NCI-H2227 (cell line): ENCODE measurements around the gene DNAJC25.
"Not testable (repeated sequence)": the region's sequence is repeated elsewhere in the genome, so short reads cannot be mapped to it uniquely, and the experiment has no call there.

Experiments
- DNase-seq: peaks from one replicate; lab custom pipeline; 2025; ENCODE audit not compliant: unreplicated experiment; lab: John Stamatoyannopoulos, UW

Gene DNAJC25

GRCh38 chr9:111631214-111631971 lies at the start of gene DNAJC25:
Gene DNAJC25 (plus strand): TSS chr9:111631334. CDS start chr9:111631408, 74 bp downstream.
- peak; percentile 96 for DNase-seq

GRCh38 chr9:111582888-111583287 lies 48.2 kb upstream of the DNAJC25 start:
- no peak for DNase-seq

- DNase-seq, result no peak
These were observed 44.8 kb upstream of the DNAJC25 start for GRCh38 chr9:111586378-111586777.

- DNase-seq, result no peak
These were observed 42.3 kb upstream of the DNAJC25 start for GRCh38 chr9:111588846-111589245.

- peak; percentile 62 for DNase-seq
These were observed 33.0 kb upstream of the DNAJC25 start for GRCh38 chr9:111597852-111598732.

GRCh38 chr9:111598733-111599091 lies 32.4 kb upstream of the DNAJC25 start:
- DNase-seq, result no peak

- peak; percentile 77 for DNase-seq
These were observed 31.8 kb upstream of the DNAJC25 start, which contains the start of gene PTGR1 for GRCh38 chr9:111599092-111599954. Gene PTGR1 (minus strand): TSS chr9:111599647. CDS start chr9:111597422, 2,225 bp downstream.

GRCh38 chr9:111599955-111600343 lies 31.2 kb upstream of the DNAJC25 start:
- no peak for DNase-seq

- DNase-seq, result no peak
These were observed 29.7 kb upstream of the DNAJC25 start for GRCh38 chr9:111601237-111602018.

GRCh38 chr9:111603041-111603440 lies 28.1 kb upstream of the DNAJC25 start:
- no peak for DNase-seq

GRCh38 chr9:111604054-111604615 lies 27.0 kb upstream of the DNAJC25 start:
- no peak for DNase-seq

GRCh38 chr9:111605041-111605559 lies 26.0 kb upstream of the DNAJC25 start:
- DNase-seq, result no peak

GRCh38 chr9:111610149-111610548 lies 21.0 kb upstream of the DNAJC25 start:
- DNase-seq, result no peak

- no peak for DNase-seq
These were observed 20.3 kb upstream of the DNAJC25 start for GRCh38 chr9:111610845-111611244.

GRCh38 chr9:111613436-111614040 lies 17.6 kb upstream of the DNAJC25 start:
- peak; percentile 11 for DNase-seq

GRCh38 chr9:111615928-111616327 lies 15.2 kb upstream of the DNAJC25 start:
- no peak for DNase-seq

- DNase-seq, result not testable (repeated sequence)
These were observed 13.8 kb upstream of the DNAJC25 start for GRCh38 chr9:111617349-111617748.

- DNase-seq, result peak; percentile 17
These were observed 9.1 kb upstream of the DNAJC25 start for GRCh38 chr9:111621895-111622480.

- DNase-seq, result no peak
These were observed 8.5 kb upstream of the DNAJC25 start for GRCh38 chr9:111622626-111623025.
